ENCODE data around the gene SDK1. TPM values are rescaled to one million over a fixed set of nuclear protein-coding genes. Genes with fewer than 3 reads are reported as not detected.

SDK1 gene
- total and polyA plus RNA-seq, 2 donors = 3.2 to 7.8 TPM

GRCh38 chr7:4143511-4144171 lies 842.6 kb downstream of the SDK1 start:
- Histone ChIP-seq H3K4me3 (ENCODE audit: low read length in 2 of 2) (no peak overlapping the region), H3K9me3 (ENCODE audit: control insufficient read depth in 2 of 2, insufficient read depth in 1 of 2, low read length in 1 of 2) (no peaks in the 10 kb centered on the region), H3K27ac (ENCODE audit: low read depth in 1 of 2, low read length in 1 of 2) (no peak overlapping the region), H3K36me3 (ENCODE audit: control insufficient read depth in 2 of 2, insufficient read depth in 2 of 2, low read length in 1 of 2) (no peaks in the 10 kb centered on the region), H3K4me1 (ENCODE audit: control insufficient read depth in 2 of 2, insufficient read depth in 2 of 2, low read length in 2 of 2) (no peaks in the 10 kb centered on the region), H3K27me3 (ENCODE audit: control insufficient read depth in 2 of 2, insufficient read depth in 1 of 2, low read length in 1 of 2) (peaks cover 0 to 12% of the 10 kb centered on the region in 2 donors)
- no peak for DNase-seq (ENCODE audit: low read depth in 6 of 9, low spot score in 9 of 9)
- 95% methylated on average over 27 of the region's 27 CpGs for WGBS

GRCh38 chr7:4144172-4144701 lies 843.2 kb downstream of the SDK1 start:
- Histone ChIP-seq H3K27ac (ENCODE audit: low read depth in 1 of 2, low read length in 1 of 2) (no peak overlapping the region), H3K36me3 (ENCODE audit: control insufficient read depth in 2 of 2, insufficient read depth in 2 of 2, low read length in 1 of 2) (no peaks in the 10 kb centered on the region), H3K4me3 (ENCODE audit: low read length in 2 of 2) (no peak overlapping the region), H3K27me3 (ENCODE audit: control insufficient read depth in 2 of 2, insufficient read depth in 1 of 2, low read length in 1 of 2) (peaks cover 0 to 12% of the 10 kb centered on the region in 2 donors), H3K9me3 (ENCODE audit: control insufficient read depth in 2 of 2, insufficient read depth in 1 of 2, low read length in 1 of 2) (no peaks in the 10 kb centered on the region), H3K4me1 (ENCODE audit: control insufficient read depth in 2 of 2, insufficient read depth in 2 of 2, low read length in 2 of 2) (no peaks in the 10 kb centered on the region)
- no peak for DNase-seq (ENCODE audit: low read depth in 6 of 9, low spot score in 9 of 9)
- 59% methylated on average over 20 of the region's 20 CpGs for WGBS

- H3K27me3 ChIP-seq (ENCODE audit: control insufficient read depth in 2 of 2, insufficient read depth in 1 of 2, low read length in 1 of 2) = peaks cover 0 to 12% of the 10 kb centered on the region in 2 donors
- no peak overlapping the region for H3K4me3 ChIP-seq (ENCODE audit: low read length in 2 of 2)
- no peaks in the 10 kb centered on the region for H3K9me3 ChIP-seq (ENCODE audit: control insufficient read depth in 2 of 2, insufficient read depth in 1 of 2, low read length in 1 of 2)
- DNase-seq (ENCODE audit: low read depth in 6 of 9, low spot score in 9 of 9) = no peak
- WGBS = 19% methylated on average over 25 of the region's 25 CpGs
- no peaks in the 10 kb centered on the region for H3K4me1 ChIP-seq (ENCODE audit: control insufficient read depth in 2 of 2, insufficient read depth in 2 of 2, low read length in 2 of 2)
- H3K36me3 ChIP-seq (ENCODE audit: control insufficient read depth in 2 of 2, insufficient read depth in 2 of 2, low read length in 1 of 2) = no peaks in the 10 kb centered on the region
- no peak overlapping the region for H3K27ac ChIP-seq (ENCODE audit: low read depth in 1 of 2, low read length in 1 of 2)
These were observed 843.9 kb downstream of the SDK1 start for GRCh38 chr7:4144811-4145510.

GRCh38 chr7:4145576-4145975 lies 844.5 kb downstream of the SDK1 start:
- no peak for DNase-seq (ENCODE audit: low read depth in 6 of 9, low spot score in 9 of 9)
- H3K27me3 ChIP-seq (ENCODE audit: control insufficient read depth in 2 of 2, insufficient read depth in 1 of 2, low read length in 1 of 2) = peaks cover 0 to 12% of the 10 kb centered on the region in 2 donors
- H3K27ac ChIP-seq (ENCODE audit: low read depth in 1 of 2, low read length in 1 of 2) = no peak overlapping the region
- no peaks in the 10 kb centered on the region for H3K36me3 ChIP-seq (ENCODE audit: control insufficient read depth in 2 of 2, insufficient read depth in 2 of 2, low read length in 1 of 2)
- H3K9me3 ChIP-seq (ENCODE audit: control insufficient read depth in 2 of 2, insufficient read depth in 1 of 2, low read length in 1 of 2) = no peaks in the 10 kb centered on the region
- H3K4me1 ChIP-seq (ENCODE audit: control insufficient read depth in 2 of 2, insufficient read depth in 2 of 2, low read length in 2 of 2) = no peaks in the 10 kb centered on the region
- no peak overlapping the region for H3K4me3 ChIP-seq (ENCODE audit: low read length in 2 of 2)
- WGBS = 94% methylated on average over 14 of the region's 14 CpGs

GRCh38 chr7:4147926-4148620 lies 847.0 kb downstream of the SDK1 start:
- Histone ChIP-seq H3K4me3 (ENCODE audit: low read length in 2 of 2) (no peak overlapping the region), H3K27me3 (ENCODE audit: control insufficient read depth in 2 of 2, insufficient read depth in 1 of 2, low read length in 1 of 2) (peaks cover 0 to 12% of the 10 kb centered on the region in 2 donors), H3K27ac (ENCODE audit: low read depth in 1 of 2, low read length in 1 of 2) (no peak overlapping the region), H3K4me1 (ENCODE audit: control insufficient read depth in 2 of 2, insufficient read depth in 2 of 2, low read length in 2 of 2) (no peaks in the 10 kb centered on the region), H3K36me3 (ENCODE audit: control insufficient read depth in 2 of 2, insufficient read depth in 2 of 2, low read length in 1 of 2) (no peaks in the 10 kb centered on the region), H3K9me3 (ENCODE audit: control insufficient read depth in 2 of 2, insufficient read depth in 1 of 2, low read length in 1 of 2) (no peaks in the 10 kb centered on the region)
- 94% methylated on average over 28 of the region's 28 CpGs for WGBS
- DNase-seq (ENCODE audit: low read depth in 6 of 9, low spot score in 9 of 9) = no peak

GRCh38 chr7:4149236-4149635 lies 848.2 kb downstream of the SDK1 start:
- Histone ChIP-seq H3K4me3 (ENCODE audit: low read length in 2 of 2) (no peak overlapping the region), H3K27me3 (ENCODE audit: control insufficient read depth in 2 of 2, insufficient read depth in 1 of 2, low read length in 1 of 2) (peaks cover 0 to 9% of the 10 kb centered on the region in 2 donors), H3K36me3 (ENCODE audit: control insufficient read depth in 2 of 2, insufficient read depth in 2 of 2, low read length in 1 of 2) (no peaks in the 10 kb centered on the region), H3K4me1 (ENCODE audit: control insufficient read depth in 2 of 2, insufficient read depth in 2 of 2, low read length in 2 of 2) (no peaks in the 10 kb centered on the region), H3K27ac (ENCODE audit: low read depth in 1 of 2, low read length in 1 of 2) (no peak overlapping the region), H3K9me3 (ENCODE audit: control insufficient read depth in 2 of 2, insufficient read depth in 1 of 2, low read length in 1 of 2) (no peaks in the 10 kb centered on the region)
- 94% methylated on average over 18 of the region's 18 CpGs for WGBS
- no peak for DNase-seq (ENCODE audit: low read depth in 6 of 9, low spot score in 9 of 9)

- H3K4me1 ChIP-seq (ENCODE audit: control insufficient read depth in 2 of 2, insufficient read depth in 2 of 2, low read length in 2 of 2) = no peaks in the 10 kb centered on the region
- H3K9me3 ChIP-seq (ENCODE audit: control insufficient read depth in 2 of 2, insufficient read depth in 1 of 2, low read length in 1 of 2) = no peaks in the 10 kb centered on the region
- H3K27ac ChIP-seq (ENCODE audit: low read depth in 1 of 2, low read length in 1 of 2) = no peak overlapping the region
- no peak overlapping the region for H3K4me3 ChIP-seq (ENCODE audit: low read length in 2 of 2)
- no peaks in the 10 kb centered on the region for H3K36me3 ChIP-seq (ENCODE audit: control insufficient read depth in 2 of 2, insufficient read depth in 2 of 2, low read length in 1 of 2)
- H3K27me3 ChIP-seq (ENCODE audit: control insufficient read depth in 2 of 2, insufficient read depth in 1 of 2, low read length in 1 of 2) = peaks cover 0 to 8% of the 10 kb centered on the region in 2 donors
- DNase-seq (ENCODE audit: low read depth in 6 of 9, low spot score in 9 of 9) = no peak
- 94% methylated on average over 11 of the region's 11 CpGs for WGBS
These were observed 848.6 kb downstream of the SDK1 start for GRCh38 chr7:4149645-4150044.

GRCh38 chr7:4150731-4151130 lies 849.7 kb downstream of the SDK1 start:
- DNase-seq (ENCODE audit: low read depth in 6 of 9, low spot score in 9 of 9) = no peak
- WGBS = 97% methylated on average over 9 of the region's 9 CpGs
- Histone ChIP-seq H3K4me3 (ENCODE audit: low read length in 2 of 2) (no peak overlapping the region), H3K27me3 (ENCODE audit: control insufficient read depth in 2 of 2, insufficient read depth in 1 of 2, low read length in 1 of 2) (no peaks in the 10 kb centered on the region), H3K9me3 (ENCODE audit: control insufficient read depth in 2 of 2, insufficient read depth in 1 of 2, low read length in 1 of 2) (no peaks in the 10 kb centered on the region), H3K27ac (ENCODE audit: low read depth in 1 of 2, low read length in 1 of 2) (no peak overlapping the region), H3K36me3 (ENCODE audit: control insufficient read depth in 2 of 2, insufficient read depth in 2 of 2, low read length in 1 of 2) (no peaks in the 10 kb centered on the region), H3K4me1 (ENCODE audit: control insufficient read depth in 2 of 2, insufficient read depth in 2 of 2, low read length in 2 of 2) (no peaks in the 10 kb centered on the region)

GRCh38 chr7:4151524-4151923 lies 850.5 kb downstream of the SDK1 start:
- H3K27me3 ChIP-seq (ENCODE audit: control insufficient read depth in 2 of 2, insufficient read depth in 1 of 2, low read length in 1 of 2) = no peaks in the 10 kb centered on the region
- H3K9me3 ChIP-seq (ENCODE audit: control insufficient read depth in 2 of 2, insufficient read depth in 1 of 2, low read length in 1 of 2) = no peaks in the 10 kb centered on the region
- no peaks in the 10 kb centered on the region for H3K4me1 ChIP-seq (ENCODE audit: control insufficient read depth in 2 of 2, insufficient read depth in 2 of 2, low read length in 2 of 2)
- H3K4me3 ChIP-seq (ENCODE audit: low read length in 2 of 2) = no peak overlapping the region
- H3K36me3 ChIP-seq (ENCODE audit: control insufficient read depth in 2 of 2, insufficient read depth in 2 of 2, low read length in 1 of 2) = no peaks in the 10 kb centered on the region
- no peak for DNase-seq (ENCODE audit: low read depth in 6 of 9, low spot score in 9 of 9)
- no peak overlapping the region for H3K27ac ChIP-seq (ENCODE audit: low read depth in 1 of 2, low read length in 1 of 2)
- 94% methylated on average over 10 of the region's 10 CpGs for WGBS

Measured in thymus (tissue), 11 donors.